IPS-15b (cell line): ENCODE measurements around the gene HPN.

ENCODE experiments used
- H3K27me3 ChIP-seq: one replicate; pipeline ENCODE4 v1.6.1; 2013; ENCODE audit warnings: low read length; ENCODE audit not compliant: control insufficient read depth, insufficient read depth
- H3K36me3 ChIP-seq: one replicate; pipeline ENCODE4 v1.6.1; 2013; ENCODE audit warnings: low read length; ENCODE audit not compliant: control insufficient read depth, insufficient read depth
- H3K4me1 ChIP-seq: one replicate; pipeline ENCODE4 v1.6.1; 2013; ENCODE audit warnings: mild to moderate bottlenecking, low read length; ENCODE audit not compliant: control insufficient read depth, insufficient read depth
- H3K4me3 ChIP-seq: one replicate; pipeline ENCODE4 v1.5.1; 2013; ENCODE audit warnings: low read depth, low read length
- H3K9ac ChIP-seq: one replicate; pipeline ENCODE4 v1.6.1; 2013; ENCODE audit warnings: low read depth, mild to moderate bottlenecking, low read length
- H3K9me3 ChIP-seq: one replicate; pipeline ENCODE4 v1.6.1; 2013; ENCODE audit warnings: mild to moderate bottlenecking, low read length; ENCODE audit not compliant: control insufficient read depth, insufficient read depth

HPN gene

DNA sequence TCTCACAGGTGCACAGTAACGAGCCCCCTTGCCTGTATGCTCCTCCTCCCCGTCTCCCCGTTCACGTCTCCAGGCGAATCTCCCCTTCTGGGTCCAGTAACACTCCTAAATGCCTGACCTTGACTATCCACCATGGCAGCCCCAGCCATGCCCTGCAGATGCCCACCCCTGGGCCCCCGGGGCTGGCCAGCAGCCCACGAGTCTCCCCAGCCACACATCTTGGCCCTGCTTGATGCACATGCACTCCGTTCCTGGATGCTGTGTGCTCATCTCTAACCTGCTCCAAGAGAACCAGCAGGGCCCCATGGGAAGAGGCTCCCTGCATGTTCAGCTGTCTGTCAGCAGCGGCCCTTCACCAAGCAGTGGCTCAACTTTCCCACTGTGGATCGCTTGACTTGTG is 32.0 kb downstream of the HPN start:
- Histone ChIP-seq H3K9me3 (no peaks in the 10 kb centered on the region), H3K27me3 (no peaks in the 10 kb centered on the region), H3K9ac (no peak overlapping the region), H3K36me3 (no peaks in the 10 kb centered on the region), H3K4me1 (peaks cover 10% of the 10 kb centered on the region), H3K4me3 (no peak overlapping the region)

GRCh38 chr19:35073941-35074340 is 32.4 kb downstream of the HPN start:
- Histone ChIP-seq H3K4me3 (no peak overlapping the region), H3K4me1 (peaks cover 7% of the 10 kb centered on the region), H3K9ac (no peak overlapping the region), H3K27me3 (no peaks in the 10 kb centered on the region), H3K36me3 (no peaks in the 10 kb centered on the region), H3K9me3 (no peaks in the 10 kb centered on the region)

DNA sequence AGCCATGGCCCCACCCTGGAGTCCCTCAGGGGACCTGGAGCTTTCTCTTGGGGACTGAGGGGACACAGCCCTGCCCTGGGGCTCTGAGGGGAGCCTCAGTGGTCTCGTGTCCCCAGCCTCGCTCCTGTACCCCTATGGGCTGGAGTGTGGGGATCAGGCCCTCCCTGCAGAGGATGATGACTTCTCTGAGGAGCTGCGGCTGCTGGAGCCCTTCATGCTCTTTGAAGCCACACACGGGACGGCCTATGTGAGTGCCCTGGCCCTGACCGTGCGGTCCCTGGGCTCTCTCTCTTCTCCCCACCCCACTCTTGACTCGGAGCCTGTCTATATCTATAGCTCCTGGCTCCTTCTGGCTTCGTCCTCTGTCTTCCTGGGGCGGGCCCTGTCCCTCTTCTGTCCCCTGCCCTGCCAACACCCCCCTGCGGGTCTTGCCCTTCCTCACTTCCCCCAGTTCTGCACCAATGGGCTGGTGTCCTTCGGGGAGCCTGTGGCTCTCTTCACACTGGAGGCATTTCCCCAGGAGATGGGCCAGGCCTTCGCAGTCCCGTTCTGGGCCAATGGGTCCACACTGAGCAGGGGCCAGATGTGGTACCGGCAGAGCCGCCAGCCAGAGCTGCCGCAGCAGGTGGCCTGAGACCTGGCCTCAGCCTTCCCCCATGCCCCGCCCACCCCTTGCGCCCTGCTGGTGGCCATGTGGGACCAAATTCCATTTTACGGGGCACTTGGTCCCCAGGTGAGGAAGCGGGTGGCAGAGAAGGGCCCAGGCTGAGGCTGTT is 33.1 kb downstream of the HPN start:
- no peak overlapping the region for H3K4me3 ChIP-seq
- H3K9me3 ChIP-seq = no peaks in the 10 kb centered on the region
- H3K9ac ChIP-seq = no peak overlapping the region
- peaks cover under 1% of the 10 kb centered on the region for H3K4me1 ChIP-seq
- H3K27me3 ChIP-seq = no peaks in the 10 kb centered on the region
- H3K36me3 ChIP-seq = no peaks in the 10 kb centered on the region

- Histone ChIP-seq H3K4me3 (no peak overlapping the region), H3K9ac (no peak overlapping the region), H3K36me3 (no peaks in the 10 kb centered on the region), H3K9me3 (no peaks in the 10 kb centered on the region), H3K4me1 (no peaks in the 10 kb centered on the region), H3K27me3 (no peaks in the 10 kb centered on the region)
Measured at GRCh38 chr19:35075202-35076025, 33.9 kb downstream of the HPN start.

GRCh38 chr19:35076026-35076370 is 34.5 kb downstream of the HPN start:
- Histone ChIP-seq H3K27me3 (no peaks in the 10 kb centered on the region), H3K4me3 (no peak overlapping the region), H3K9me3 (no peaks in the 10 kb centered on the region), H3K36me3 (no peaks in the 10 kb centered on the region), H3K9ac (no peak overlapping the region), H3K4me1 (no peaks in the 10 kb centered on the region)

DNA sequence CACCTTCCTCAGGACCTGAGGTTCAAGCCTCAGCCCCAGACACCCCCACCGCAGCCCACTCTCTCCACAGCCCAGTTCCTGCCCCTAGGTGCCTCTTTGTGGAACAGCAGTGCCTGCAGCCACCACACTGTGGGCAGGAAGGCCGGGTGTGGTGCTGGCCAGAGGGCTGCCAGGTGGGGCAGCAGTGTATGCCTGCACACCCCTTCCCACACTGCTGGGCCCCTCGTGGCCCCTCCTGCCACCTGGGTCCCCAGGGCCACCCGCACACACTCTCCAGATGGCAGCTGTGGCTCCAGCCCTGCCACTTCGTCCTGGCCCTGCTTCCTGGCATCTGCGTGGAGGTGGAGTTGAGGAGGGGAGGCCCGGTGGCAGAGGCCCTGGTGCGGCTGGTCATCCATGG is 35.1 kb downstream of the HPN start:
- Histone ChIP-seq H3K9ac (no peak overlapping the region), H3K9me3 (no peaks in the 10 kb centered on the region), H3K4me3 (no peak overlapping the region), H3K4me1 (no peaks in the 10 kb centered on the region), H3K36me3 (no peaks in the 10 kb centered on the region), H3K27me3 (no peaks in the 10 kb centered on the region)

GRCh38 chr19:35077411-35078223 is 36.1 kb downstream of the HPN start:
- no peaks in the 10 kb centered on the region for H3K27me3 ChIP-seq
- no peaks in the 10 kb centered on the region for H3K36me3 ChIP-seq
- H3K4me3 ChIP-seq = no peak overlapping the region
- no peaks in the 10 kb centered on the region for H3K9me3 ChIP-seq
- H3K9ac ChIP-seq = no peak overlapping the region
- H3K4me1 ChIP-seq = no peaks in the 10 kb centered on the region

DNA sequence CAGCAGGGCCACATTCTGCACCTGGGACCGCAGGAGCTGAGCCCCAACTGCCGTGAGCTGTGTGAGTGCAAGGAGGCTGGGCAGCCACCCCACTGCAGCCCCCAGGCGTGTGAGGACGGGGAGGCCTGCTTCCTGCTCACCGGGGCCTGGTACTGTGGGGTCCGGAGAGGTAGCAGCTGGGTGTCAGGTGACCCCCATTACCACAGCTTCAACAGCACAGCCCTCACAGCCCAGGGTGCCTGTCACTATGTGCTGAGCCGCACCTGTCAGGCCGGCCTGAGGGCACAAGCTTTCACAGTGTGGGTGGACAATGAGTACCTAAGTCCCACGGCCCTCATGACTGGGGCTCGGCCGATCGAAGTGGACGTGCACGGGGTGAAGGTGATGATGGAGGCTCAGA is 38.3 kb downstream of the HPN start:
- Histone ChIP-seq H3K27me3 (no peaks in the 10 kb centered on the region), H3K9me3 (no peaks in the 10 kb centered on the region), H3K4me1 (no peaks in the 10 kb centered on the region)

GRCh38 chr19:35080613-35081170 is 39.2 kb downstream of the HPN start:
- H3K27me3 ChIP-seq = no peaks in the 10 kb centered on the region
- H3K4me3 ChIP-seq = no peak overlapping the region
- H3K4me1 ChIP-seq = no peaks in the 10 kb centered on the region
- no peaks in the 10 kb centered on the region for H3K36me3 ChIP-seq
- H3K9ac ChIP-seq = no peak overlapping the region
- no peaks in the 10 kb centered on the region for H3K9me3 ChIP-seq

More for the DNA sequence above, 38.3 kb downstream of the HPN start:
- no peak overlapping the region for H3K4me3 ChIP-seq
- H3K36me3 ChIP-seq = no peaks in the 10 kb centered on the region
- no peak overlapping the region for H3K9ac ChIP-seq

DNA sequence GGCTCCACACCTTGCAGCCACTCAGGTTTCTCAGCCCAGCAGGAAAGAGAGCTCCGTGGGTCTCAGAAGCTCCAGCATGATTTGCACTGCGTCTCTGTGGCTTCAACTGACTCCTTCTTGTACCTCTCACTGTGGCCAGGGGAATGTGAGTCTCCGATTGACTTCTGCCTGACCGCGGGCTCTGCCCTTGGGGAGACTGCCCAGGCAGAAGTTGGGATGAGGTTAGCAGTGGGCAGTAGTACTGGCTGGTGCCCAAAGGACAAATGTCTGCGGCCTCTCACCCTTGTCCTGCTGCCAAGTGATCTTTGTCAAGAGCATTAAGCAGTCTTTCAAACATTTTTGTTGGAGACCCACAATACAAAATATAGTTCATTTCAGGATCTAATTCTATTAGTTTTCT is 39.7 kb downstream of the HPN start:
- Histone ChIP-seq H3K4me3 (no peak overlapping the region), H3K36me3 (no peaks in the 10 kb centered on the region), H3K9ac (no peak overlapping the region), H3K9me3 (no peaks in the 10 kb centered on the region), H3K27me3 (no peaks in the 10 kb centered on the region), H3K4me1 (no peaks in the 10 kb centered on the region)

- H3K4me1 ChIP-seq = no peaks in the 10 kb centered on the region
- no peak overlapping the region for H3K4me3 ChIP-seq
- no peak overlapping the region for H3K9ac ChIP-seq
- H3K27me3 ChIP-seq = no peaks in the 10 kb centered on the region
- no peaks in the 10 kb centered on the region for H3K36me3 ChIP-seq
- H3K9me3 ChIP-seq = no peaks in the 10 kb centered on the region
Measured at GRCh38 chr19:35083691-35084508, 42.4 kb downstream of the HPN start.
